ENCODE data around the gene ANKRD40. TPM values are rescaled to one million over a fixed set of nuclear protein-coding genes. Genes with fewer than 3 reads are reported as not detected.

ANKRD40 gene
- total RNA-seq, 3 donors from 2014 or later, result 36.7 to 68.6 (median 38.1) TPM

DNA sequence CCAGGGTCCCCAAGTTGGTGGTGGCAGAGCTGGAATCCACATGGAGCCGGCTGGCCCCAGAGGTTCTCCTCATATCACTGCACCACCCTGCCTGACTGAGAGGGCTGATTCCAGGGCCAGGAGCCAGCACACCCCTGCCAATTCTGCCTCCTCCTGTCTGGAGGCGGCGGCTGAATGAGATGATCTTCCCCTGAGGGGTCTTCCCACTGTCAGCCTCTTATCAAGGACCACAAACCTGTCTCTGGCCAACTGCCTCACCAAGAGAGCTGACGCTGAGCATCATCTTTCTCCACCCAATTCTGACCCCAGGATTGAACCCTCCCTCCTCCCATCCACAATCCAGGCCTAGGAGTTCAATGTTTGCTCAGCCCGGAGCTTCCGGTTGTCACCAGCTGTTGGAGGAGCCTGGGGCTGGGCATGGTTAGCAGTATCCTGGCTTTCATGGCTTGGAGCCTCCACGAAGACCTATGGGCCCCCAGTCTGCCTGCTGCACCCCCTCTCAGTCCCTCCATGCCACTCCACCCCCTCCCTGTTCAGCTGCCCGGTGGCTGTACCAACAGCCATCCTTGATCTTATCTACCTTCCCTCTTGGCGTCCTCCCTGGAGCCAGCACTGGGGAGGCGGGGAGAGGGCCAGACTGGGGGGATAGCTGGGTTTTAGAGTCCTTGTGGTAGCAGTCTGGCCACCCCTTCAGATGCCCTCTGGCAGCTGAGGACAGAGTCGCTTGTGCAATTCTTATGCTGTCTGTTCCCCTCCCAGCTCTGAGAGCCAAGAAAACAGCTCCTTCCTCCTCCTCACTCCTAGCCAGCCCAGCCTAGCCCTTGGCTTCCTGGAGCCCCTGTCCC lies 47.5 kb downstream of the ANKRD40 start:
- H3K27ac ChIP-seq, result peak overlapping the region; percentile 77 to 83
- TF ChIP-seq POLR2AphosphoS5 (IDR thresholded peaks at IDR 0.05), result peak in 1 of 3 donors; percentile 9
- TF ChIP-seq POLR2A (IDR thresholded peaks at IDR 0.05), result no peak
- TF ChIP-seq, protein P1, sequence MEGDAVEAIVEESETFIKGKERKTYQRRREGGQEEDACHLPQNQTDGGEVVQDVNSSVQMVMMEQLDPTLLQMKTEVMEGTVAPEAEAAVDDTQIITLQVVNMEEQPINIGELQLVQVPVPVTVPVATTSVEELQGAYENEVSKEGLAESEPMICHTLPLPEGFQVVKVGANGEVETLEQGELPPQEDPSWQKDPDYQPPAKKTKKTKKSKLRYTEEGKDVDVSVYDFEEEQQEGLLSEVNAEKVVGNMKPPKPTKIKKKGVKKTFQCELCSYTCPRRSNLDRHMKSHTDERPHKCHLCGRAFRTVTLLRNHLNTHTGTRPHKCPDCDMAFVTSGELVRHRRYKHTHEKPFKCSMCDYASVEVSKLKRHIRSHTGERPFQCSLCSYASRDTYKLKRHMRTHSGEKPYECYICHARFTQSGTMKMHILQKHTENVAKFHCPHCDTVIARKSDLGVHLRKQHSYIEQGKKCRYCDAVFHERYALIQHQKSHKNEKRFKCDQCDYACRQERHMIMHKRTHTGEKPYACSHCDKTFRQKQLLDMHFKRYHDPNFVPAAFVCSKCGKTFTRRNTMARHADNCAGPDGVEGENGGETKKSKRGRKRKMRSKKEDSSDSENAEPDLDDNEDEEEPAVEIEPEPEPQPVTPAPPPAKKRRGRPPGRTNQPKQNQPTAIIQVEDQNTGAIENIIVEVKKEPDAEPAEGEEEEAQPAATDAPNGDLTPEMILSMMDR (IDR thresholded peaks at IDR 0.05), result no peak
- no peaks in the 10 kb centered on the region for H3K9me3 ChIP-seq
- H3K4me1 ChIP-seq, result peaks cover 10 to 20% of the 10 kb centered on the region in 2 donors
- no peaks in the 10 kb centered on the region for H3K36me3 ChIP-seq
- intact Hi-C loops (cut with DNase I; ENCODE audit: low total_unique reads), result no loop called here
- peak overlapping the region in 1 of 3 donors; percentile 18 for H3K4me3 ChIP-seq
- peak in 1 of 2 donors; percentile 70 for DNase-seq (ENCODE audit: low spot score in 2 of 2)
- H3K27me3 ChIP-seq, result no peaks in the 10 kb centered on the region

DNA sequence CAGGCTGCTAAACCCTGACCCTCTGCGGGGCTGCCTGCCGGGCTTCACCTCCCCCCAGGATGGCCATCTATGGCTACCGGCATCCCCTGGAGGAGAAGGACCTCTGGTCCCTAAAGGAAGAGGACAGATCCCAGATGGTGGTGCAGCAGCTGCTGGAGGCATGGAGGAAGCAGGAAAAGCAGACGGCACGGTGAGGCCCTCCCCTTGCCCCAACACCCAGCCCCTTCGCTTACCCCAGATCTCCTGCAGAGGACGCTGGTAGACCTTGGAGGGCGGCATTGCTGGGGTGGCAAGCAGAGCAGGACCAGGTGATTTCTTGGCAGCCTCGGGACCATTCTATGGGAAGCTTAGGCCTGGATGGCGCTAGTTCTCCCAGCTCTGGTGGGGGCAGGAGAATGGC lies 48.5 kb downstream of the ANKRD40 start:
- Histone ChIP-seq H3K9me3 (no peaks in the 10 kb centered on the region), H3K27ac (peak overlapping the region in 1 of 2 donors; percentile 77), H3K4me1 (peaks cover 10 to 20% of the 10 kb centered on the region in 2 donors), H3K4me3 (no peak overlapping the region), H3K27me3 (no peaks in the 10 kb centered on the region), H3K36me3 (no peaks in the 10 kb centered on the region)
- TF ChIP-seq POLR2AphosphoS5 (IDR thresholded peaks at IDR 0.05) (no peak), POLR2A (IDR thresholded peaks at IDR 0.05) (no peak)
- TF ChIP-seq, protein P1 (IDR thresholded peaks at IDR 0.05), result no peak
- intact Hi-C loops (cut with DNase I; ENCODE audit: low total_unique reads), result no loop called here
- no peak for DNase-seq (ENCODE audit: low spot score in 2 of 2)

DNA sequence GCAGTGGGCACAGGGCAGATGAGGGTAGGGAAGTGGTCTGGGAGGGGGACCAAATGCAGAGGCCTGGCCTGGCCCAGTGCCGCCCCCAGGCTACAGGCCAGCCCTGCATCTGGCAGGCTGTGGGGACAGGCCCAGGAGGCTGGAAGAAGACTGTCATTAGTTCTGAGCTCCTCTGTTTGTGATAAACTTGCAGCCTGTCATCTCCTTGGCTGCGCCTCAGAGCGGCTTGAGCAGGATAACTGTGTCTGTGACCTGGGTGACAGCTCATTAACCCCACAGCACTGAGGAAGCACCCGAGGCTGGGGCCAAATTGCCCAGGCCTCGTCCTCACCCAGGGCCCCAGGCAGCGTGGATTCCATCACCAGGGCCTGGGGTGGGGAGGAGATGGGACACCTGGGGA lies 49.1 kb downstream of the ANKRD40 start:
- H3K9me3 ChIP-seq, result no peaks in the 10 kb centered on the region
- no peak overlapping the region for H3K4me3 ChIP-seq
- intact Hi-C loops (cut with DNase I; ENCODE audit: low total_unique reads), result no loop called here
- H3K4me1 ChIP-seq, result peaks cover 10 to 20% of the 10 kb centered on the region in 2 donors
- TF ChIP-seq POLR2AphosphoS5 (IDR thresholded peaks at IDR 0.05) (no peak), POLR2A (IDR thresholded peaks at IDR 0.05) (no peak)
- TF ChIP-seq, protein P1 (IDR thresholded peaks at IDR 0.05), result no peak
- no peak for DNase-seq (ENCODE audit: low spot score in 2 of 2)
- H3K27me3 ChIP-seq, result no peaks in the 10 kb centered on the region
- H3K27ac ChIP-seq, result no peak overlapping the region
- H3K36me3 ChIP-seq, result no peaks in the 10 kb centered on the region

DNA sequence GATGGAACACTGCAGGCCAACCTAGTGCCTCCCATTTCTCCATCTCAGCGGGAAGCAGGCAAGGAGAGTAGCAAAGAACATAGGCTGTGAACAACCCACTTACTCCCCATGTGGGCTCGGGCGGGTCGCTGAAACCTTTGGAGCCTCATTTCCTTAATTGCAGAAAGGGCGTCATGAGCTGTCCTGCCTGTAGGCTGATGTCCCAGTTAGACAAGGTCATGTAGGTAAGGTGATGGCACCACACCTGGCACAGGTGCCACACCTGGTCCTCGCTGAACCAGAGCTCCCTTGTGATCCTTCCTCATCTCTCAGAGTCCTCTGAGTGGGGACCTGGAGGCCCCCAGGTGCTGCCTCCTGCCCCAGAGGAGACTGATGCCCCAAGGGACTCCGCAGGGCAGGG lies 50.1 kb downstream of the ANKRD40 start:
- H3K36me3 ChIP-seq, result no peaks in the 10 kb centered on the region
- intact Hi-C loops (cut with DNase I; ENCODE audit: low total_unique reads), result loop anchor here (1.0 kb wide), 1 partner anchor 23 kb away; the partner anchor contains the start of gene ABCC3
- no peaks in the 10 kb centered on the region for H3K27me3 ChIP-seq
- peaks cover 10 to 20% of the 10 kb centered on the region in 2 donors for H3K4me1 ChIP-seq
- TF ChIP-seq, protein P1 (IDR thresholded peaks at IDR 0.05), result no peak
- no peak for TF ChIP-seq POLR2AphosphoS5 (IDR thresholded peaks at IDR 0.05)
- no peak for TF ChIP-seq POLR2A (IDR thresholded peaks at IDR 0.05)
- no peak for DNase-seq (ENCODE audit: low spot score in 2 of 2)
- H3K27ac ChIP-seq, result no peak overlapping the region
- no peak overlapping the region for H3K4me3 ChIP-seq
- H3K9me3 ChIP-seq, result no peaks in the 10 kb centered on the region

DNA sequence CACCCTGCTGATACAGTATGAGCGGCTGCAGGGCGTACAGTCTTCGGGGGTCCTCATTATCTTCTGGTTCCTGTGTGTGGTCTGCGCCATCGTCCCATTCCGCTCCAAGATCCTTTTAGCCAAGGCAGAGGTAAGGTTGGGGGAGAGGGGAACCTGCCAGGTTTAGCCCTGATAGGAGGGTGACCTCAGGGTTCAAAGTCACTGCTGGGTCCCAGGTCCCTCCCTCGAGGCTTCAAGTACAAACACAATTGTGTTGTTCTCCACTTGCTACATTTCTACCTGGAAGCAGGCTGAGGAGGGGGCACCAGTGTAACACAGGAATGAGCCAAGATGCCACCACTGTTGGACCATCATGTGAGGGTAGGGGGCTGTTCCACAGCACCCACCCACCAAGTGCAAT lies 50.7 kb downstream of the ANKRD40 start:
- H3K27ac ChIP-seq, result no peak overlapping the region
- TF ChIP-seq, protein P1 (IDR thresholded peaks at IDR 0.05), result no peak
- no peak for TF ChIP-seq POLR2A (IDR thresholded peaks at IDR 0.05)
- H3K4me3 ChIP-seq, result no peak overlapping the region
- H3K4me1 ChIP-seq, result peaks cover 10 to 20% of the 10 kb centered on the region in 2 donors
- intact Hi-C loops (cut with DNase I; ENCODE audit: low total_unique reads), result loop anchor here (1.0 kb wide), 1 partner anchor 23 kb away; the partner anchor contains the start of gene ABCC3
- no peak for DNase-seq (ENCODE audit: low spot score in 2 of 2)
- H3K27me3 ChIP-seq, result no peaks in the 10 kb centered on the region
- H3K9me3 ChIP-seq, result no peaks in the 10 kb centered on the region
- no peaks in the 10 kb centered on the region for H3K36me3 ChIP-seq

Measured in breast epithelium (tissue), 4 donors.